ENCODE data around the gene KRTAP5-11.
A peak's percentile ranks its signal among the peaks of the same experiment; 100 is the strongest.

Gene KRTAP5-11

DNA sequence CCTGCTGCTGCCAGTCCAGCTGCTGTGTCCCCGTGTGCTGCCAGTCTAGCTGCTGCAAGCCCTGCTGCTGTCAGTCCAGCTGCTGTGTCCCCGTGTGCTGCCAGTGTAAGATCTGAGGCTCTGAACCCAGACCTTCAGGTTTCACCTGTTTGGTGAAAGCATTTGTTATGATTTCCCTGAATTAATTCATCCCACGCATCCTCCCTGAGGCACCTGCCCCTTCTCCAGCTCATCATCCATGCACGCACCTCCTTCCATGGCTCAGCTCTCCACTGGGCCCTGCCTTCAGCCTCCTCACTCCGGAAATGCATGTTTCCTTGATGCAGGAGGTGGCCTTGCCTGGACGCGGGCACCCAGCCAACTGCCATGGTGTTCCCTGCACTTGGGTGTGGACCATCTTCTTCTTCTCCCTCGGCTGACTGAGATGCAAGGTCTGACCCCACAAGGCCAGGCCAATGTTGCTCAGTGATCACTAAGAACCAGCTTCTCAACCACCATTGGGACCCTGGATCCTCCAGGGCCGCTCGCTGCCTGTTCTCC, 16.5 kb downstream of the KRTAP5-11 start:
- H3K4me3 ChIP-seq (replicated peaks in 1 of 2; ENCODE audit: low read depth in 2 of 2, low read length in 2 of 2), result no peak overlapping the region
- TF ChIP-seq, protein P1, sequence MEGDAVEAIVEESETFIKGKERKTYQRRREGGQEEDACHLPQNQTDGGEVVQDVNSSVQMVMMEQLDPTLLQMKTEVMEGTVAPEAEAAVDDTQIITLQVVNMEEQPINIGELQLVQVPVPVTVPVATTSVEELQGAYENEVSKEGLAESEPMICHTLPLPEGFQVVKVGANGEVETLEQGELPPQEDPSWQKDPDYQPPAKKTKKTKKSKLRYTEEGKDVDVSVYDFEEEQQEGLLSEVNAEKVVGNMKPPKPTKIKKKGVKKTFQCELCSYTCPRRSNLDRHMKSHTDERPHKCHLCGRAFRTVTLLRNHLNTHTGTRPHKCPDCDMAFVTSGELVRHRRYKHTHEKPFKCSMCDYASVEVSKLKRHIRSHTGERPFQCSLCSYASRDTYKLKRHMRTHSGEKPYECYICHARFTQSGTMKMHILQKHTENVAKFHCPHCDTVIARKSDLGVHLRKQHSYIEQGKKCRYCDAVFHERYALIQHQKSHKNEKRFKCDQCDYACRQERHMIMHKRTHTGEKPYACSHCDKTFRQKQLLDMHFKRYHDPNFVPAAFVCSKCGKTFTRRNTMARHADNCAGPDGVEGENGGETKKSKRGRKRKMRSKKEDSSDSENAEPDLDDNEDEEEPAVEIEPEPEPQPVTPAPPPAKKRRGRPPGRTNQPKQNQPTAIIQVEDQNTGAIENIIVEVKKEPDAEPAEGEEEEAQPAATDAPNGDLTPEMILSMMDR (IDR thresholded peaks at IDR 0.05; ENCODE audit: low read depth, low read length), result no peak
- no peak for DNase-seq (ENCODE audit: low read depth in 2 of 2)

DNA sequence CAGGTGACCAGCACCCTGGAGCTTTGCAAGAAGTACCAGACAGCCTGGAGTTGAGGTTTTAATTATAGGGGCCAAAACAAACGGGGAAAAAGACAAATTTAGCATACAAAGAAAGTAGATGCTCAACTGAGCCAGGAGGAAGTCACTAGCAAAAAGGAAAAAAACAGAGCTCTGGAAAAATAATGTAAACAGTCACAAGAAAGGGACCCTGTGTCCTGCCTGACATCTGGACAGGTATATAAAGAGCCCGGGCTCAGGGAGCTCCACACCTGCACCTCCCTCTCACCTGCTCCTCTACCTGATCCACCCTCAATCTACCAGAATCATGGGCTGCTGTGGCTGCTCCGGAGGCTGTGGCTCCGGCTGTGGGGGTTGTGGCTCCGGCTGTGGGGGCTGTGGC, 17.4 kb downstream of the KRTAP5-11 start, which contains the start of gene KRTAP5-10:
Gene KRTAP5-10, plus strand, starts transcription at position 301 of the 400 bp plus-strand sequence. Its CDS starts 25 bp downstream, at position 326.
- no peak within 1 kb of the TSS for H3K4me3 ChIP-seq (replicated peaks in 1 of 2; ENCODE audit: low read depth in 2 of 2, low read length in 2 of 2)
- TF ChIP-seq, protein P1 (IDR thresholded peaks at IDR 0.05; ENCODE audit: low read depth, low read length), result no peak
- no peak for DNase-seq (ENCODE audit: low read depth in 2 of 2)

DNA sequence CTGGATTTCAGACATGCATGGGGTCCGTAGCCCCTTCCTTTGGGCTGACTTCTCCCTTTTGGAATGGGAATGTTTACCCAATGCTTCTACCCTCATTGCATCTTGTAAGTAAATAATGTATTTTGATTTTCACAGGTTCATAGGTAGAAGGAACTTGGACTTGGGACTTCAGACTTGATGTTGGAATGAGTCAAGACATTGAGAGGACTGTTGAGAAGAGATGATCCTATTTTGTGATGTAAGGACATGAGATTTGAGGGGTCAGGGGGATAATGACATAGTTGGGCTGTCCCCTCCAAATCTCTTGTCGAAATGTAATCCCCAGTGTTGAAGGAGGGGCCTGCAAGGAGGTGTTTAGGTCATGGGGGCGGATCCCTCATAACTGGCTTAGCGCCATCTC, 18.2 kb downstream of the KRTAP5-11 start:
- H3K4me3 ChIP-seq (replicated peaks in 1 of 2; ENCODE audit: low read depth in 2 of 2, low read length in 2 of 2), result no peak overlapping the region
- no peak for DNase-seq (ENCODE audit: low read depth in 2 of 2)
- TF ChIP-seq, protein P1 (IDR thresholded peaks at IDR 0.05; ENCODE audit: low read depth, low read length), result no peak

DNA sequence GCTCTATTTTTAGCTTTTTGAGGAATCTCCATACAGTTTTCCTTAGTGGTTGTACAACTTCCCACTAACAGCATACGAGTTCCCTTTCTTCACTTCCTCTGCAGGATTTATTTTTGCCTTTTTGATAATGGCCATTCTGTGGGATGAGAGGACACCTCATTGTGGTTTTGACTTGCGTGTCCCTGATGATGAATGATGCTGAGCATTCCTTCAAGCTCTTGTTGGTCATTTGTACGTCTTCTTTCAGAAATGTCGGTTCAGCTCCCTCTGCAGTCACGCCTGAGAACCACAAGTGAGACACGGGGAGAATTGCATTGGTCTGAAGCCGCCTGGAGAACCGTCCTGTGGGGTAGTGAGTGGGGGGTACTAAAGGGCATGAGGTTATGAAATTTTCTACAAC, 19.3 kb downstream of the KRTAP5-11 start:
- DNase-seq (ENCODE audit: low read depth in 2 of 2), result peak; percentile 48 to 80
- no peak overlapping the region for H3K4me3 ChIP-seq (replicated peaks in 1 of 2; ENCODE audit: low read depth in 2 of 2, low read length in 2 of 2)
- TF ChIP-seq, protein P1 (IDR thresholded peaks at IDR 0.05; ENCODE audit: low read depth, low read length), result peak; percentile 53

DNA sequence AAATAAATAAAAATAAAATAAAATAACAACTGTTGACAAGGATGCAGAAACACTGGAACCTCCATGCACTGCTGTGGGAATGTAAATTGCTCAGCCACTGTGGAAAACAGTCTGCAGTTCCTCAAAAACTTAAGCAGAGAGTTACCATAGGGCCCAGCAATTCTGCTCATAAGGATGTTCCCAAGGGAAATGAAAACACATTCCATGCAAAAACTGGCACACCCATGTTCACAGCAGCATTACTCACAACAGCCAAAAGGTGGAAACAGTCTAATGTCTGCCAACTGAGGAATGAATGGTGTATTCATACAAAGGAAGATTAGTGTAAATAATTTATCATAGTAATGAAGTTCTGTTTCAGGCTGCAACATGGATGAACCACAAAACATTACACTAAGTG, 20.6 kb downstream of the KRTAP5-11 start:
- no peak overlapping the region for H3K4me3 ChIP-seq (replicated peaks in 1 of 2; ENCODE audit: low read depth in 2 of 2, low read length in 2 of 2)
- TF ChIP-seq, protein P1 (IDR thresholded peaks at IDR 0.05; ENCODE audit: low read depth, low read length), result no peak
- peak in 1 of 2 donors; percentile 44 for DNase-seq (ENCODE audit: low read depth in 2 of 2)

DNA sequence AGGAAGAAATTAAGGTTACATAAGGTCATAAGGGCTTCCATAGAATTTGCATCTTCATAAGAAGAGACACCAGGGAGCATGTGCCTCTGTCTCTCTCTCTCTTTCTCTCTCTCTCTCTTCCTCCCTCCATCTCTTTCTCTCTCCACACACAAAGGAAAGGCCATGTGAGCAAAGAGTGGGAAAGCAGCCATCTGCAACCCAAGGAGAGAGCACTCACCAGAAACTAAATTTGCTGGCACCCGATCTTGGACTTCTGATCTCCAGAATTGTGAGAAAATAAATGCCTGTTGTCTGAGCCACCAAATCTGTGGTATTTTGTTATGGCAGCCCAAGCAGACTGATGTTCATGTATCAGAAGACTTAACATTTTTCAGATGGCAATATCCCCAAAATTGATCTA, 23.7 kb downstream of the KRTAP5-11 start:
- no peak for DNase-seq (ENCODE audit: low read depth in 2 of 2)
- no peak overlapping the region for H3K4me3 ChIP-seq (replicated peaks in 1 of 2; ENCODE audit: low read depth in 2 of 2, low read length in 2 of 2)
- TF ChIP-seq, protein P1 (IDR thresholded peaks at IDR 0.05; ENCODE audit: low read depth, low read length), result no peak

DNA sequence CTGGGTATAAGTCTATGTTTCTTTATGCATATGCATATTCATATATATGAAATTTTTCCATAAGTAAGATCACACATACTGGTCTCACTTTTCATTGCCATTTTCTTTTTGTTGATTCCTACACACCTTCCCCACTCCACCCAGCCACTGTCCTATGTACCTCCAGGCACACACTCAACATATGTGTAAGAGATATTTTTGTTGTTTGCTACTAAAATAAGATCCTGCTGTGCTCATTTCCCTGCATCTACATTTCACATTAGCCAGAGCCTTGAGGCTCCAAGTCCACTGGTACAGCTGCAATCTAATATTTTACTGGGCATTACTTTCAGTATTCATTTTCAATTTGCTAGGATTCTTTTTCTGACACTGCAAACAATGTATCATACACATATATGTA, 25.4 kb downstream of the KRTAP5-11 start:
- H3K4me3 ChIP-seq (replicated peaks in 1 of 2; ENCODE audit: low read depth in 2 of 2, low read length in 2 of 2), result no peak overlapping the region
- TF ChIP-seq, protein P1 (IDR thresholded peaks at IDR 0.05; ENCODE audit: low read depth, low read length), result no peak
- no peak for DNase-seq (ENCODE audit: low read depth in 2 of 2)
